CD4-positive, alpha-beta T cell treated with Interferon gamma for 1 hour (primary cell): ENCODE measurements around the gene ABLIM1.

Source experiments
- DNase-seq: peaks from one replicate; pipeline ENCODE4 v3.0.0-alpha.2; 2020

ABLIM1 gene

DNA sequence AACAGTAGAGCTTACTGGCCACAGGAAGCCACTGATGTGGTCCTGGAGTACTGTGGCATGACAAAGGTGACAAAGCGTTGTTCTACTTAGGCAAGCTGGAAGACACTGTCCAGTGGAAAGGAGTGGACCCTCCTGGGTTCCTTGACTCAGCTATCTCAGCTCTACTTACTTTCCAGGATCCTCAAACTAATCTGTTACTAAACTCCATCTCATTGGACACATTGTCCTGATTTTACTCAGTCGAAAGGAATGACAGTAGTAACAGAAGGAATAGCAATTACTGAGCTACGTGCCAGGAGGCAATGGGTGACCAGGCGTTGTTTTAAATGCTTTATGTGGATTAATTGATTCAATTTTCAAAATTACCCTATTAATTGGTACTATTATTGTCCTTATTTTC, 41.6 kb downstream of the ABLIM1 start:
- DNase-seq = no peak

DNA sequence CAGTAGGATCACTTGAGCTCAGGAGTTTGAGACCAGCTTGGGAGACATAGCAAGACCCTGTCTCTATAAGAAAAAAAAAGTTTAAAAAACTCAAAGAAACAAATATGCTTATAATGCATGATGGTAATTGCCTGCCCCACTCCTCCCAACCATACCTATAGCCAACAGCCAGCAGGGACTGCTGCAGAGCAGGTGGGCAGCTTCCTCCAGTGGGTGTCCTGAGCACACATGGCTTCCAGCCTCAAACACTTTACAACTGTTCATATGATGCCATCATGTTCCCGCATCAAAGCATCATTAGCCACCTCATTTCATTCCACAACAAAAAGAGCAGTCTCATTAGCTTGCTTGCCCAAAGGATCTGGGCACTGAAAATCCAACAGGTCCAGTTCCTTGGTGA, 42.0 kb downstream of the ABLIM1 start:
- no peak for DNase-seq

DNA sequence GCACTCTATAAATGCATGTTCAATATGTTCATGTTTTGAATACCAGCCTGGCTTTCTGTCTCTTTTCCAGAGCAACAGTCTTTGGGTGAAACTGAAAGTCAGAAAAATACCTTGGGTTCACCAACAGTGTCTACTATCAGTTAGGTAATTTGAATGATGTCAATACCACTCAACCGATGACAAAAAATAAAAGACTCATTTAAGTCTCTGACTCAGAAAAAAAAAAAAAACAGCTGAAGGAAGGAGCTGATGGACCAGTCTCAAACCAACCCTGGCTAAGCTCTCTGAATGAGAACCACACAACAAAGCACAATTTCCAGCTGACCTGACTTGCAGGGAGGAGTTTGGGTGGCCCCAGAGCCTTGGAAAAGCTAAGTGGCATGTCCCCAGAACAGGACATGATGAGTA, 42.5 kb downstream of the ABLIM1 start:
- no peak for DNase-seq

DNA sequence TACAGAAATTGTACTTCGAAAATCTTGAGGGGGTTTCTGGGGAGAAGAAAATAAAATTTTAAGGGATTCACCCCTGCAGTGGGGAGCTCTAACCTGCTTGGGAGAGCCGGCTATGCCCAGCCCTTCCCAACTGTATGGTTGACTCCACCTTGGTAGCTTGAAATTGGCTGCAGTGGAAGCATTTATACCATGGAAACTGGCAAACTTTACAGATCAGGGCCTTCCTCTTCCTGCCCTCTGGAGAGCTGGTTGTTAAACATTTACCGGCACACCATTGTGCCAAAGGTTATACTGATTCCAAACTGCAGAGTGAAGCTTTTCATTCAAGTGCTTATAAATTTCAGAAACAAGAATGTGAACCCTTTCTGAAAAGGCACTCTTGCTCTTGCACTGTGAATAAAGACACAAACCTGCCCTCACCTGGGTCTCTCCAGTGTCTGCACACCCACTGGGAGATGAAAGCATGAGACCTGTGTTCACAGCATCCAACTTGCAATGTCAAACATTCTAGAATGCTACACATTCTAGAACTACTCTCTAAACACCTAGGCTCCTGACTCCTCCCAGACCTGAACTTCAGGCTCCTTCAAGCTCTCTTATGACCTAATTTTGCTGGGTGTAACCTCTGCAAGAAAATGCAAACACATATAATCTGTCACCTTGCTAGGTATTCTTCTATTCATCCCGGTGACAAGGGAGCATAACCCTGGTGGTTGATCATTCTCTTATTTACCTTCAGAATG, 44.7 kb downstream of the ABLIM1 start:
- DNase-seq = no peak

DNA sequence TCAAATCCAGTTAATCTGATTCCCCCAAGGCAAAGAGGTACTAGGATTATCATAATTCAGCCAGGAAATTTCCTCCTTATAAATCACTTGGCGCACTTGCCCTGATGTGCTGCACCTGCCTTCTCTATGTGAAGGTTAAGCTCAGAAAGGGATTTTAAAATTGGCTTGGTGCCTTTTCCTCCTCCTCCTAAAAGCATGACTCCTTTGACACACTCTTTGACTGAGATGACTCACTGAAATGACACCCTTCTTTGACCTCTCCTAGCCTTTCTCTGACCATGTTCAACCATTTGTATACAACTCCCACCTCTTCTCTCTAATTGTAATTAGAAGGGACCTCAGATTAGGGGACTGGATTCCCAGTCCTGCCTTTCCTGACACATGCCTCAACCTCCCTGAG, 46.5 kb downstream of the ABLIM1 start:
- no peak for DNase-seq

DNA sequence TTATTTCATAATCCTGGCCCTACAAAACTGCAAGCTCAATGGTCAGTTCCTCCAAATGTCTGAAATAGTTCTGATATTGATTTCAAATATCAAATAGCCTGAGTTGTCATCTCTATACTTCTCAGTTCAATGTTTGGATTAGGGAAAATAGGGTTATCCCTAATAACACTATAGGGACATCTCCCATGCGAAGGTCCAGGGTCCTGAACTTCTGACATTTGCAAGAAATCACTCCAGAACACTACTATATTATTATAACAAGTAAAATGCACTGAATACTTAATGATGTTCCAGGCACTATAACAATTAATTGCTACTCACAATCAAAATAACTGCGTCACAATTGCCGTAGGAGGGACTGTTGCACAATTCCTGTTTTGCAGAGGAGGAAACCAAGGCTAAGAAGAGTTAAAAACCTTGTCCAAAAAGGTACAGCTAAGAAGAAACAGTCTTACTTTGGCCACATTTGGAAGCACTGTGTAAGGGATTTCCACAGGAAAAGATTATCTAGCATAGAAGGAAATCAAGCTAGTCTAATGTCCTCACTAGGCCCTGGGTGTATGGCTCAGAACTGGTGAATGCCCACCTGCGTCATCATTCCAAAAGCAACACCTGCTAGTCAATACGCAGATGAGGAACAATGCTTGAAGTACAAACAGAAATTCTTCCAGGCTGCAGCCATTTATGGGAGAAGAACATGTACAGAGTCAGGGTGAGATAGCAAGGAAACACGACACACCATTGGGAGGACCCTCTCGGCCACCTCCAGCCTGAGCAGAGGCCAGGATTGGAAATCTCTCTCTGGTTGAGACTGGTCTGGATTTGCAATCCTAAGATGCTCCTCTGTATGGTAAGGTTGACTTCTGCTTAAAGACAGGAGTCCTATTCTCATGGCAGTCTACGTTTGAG, 48.3 kb downstream of the ABLIM1 start:
- DNase-seq = no peak

DNA sequence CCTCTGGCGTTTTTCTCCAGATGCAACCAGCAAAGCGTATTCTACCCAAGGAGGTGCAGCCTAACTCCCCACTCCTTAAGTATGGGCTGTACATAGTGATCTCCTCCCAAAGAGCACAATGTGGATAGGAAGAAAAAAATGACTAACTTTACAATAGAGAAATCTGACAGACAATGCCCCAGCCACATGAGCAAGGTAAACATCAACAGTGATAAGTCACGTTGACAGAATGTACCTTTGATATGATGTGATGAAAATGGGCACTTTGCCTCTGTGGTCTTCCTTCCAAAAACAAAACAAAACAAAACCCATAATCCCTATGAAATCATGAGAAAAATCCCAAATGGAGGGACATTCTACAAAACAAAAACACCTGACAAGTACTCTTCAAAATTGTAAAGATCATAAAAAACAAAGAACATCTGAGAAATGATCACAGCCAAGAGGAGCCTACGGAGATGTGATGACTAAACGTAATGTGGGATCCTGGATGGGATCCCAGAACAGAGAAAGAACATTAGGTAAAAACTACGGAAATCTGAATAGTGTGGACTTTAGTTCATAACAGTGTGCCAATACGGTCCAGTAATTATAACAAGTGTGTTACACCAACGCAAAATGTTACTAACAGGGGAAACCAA, 50.6 kb downstream of the ABLIM1 start:
- no peak for DNase-seq

DNA sequence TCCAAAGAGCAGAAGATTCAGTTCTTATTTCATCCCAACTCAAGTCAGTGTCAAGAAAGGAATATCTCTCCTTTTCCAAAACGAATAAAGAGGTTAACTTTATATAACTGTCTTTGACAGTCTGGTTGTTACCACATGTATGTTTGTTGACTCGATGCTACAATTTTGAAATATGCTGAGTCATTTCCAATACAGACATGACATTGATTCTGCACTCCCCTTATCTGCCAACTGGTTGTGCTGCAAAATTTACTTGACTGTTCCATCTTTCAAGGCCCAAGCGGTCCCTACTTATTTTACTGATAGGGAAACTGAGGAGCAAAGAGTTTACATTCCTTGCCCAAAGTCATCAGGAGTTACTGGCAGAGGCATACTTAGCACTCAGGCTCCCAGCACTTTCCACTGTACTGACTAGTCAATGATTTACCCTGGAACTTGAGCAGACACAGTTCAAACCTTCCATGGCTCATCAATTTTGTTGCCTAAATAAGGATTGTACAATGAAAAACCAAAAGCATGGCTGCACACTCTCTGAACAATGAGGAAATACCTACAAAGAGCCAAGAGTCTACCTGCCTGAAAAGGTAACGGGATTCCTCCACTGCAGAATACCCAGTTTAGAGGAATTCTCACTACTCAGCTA, 52.8 kb downstream of the ABLIM1 start:
- DNase-seq = no peak

DNA sequence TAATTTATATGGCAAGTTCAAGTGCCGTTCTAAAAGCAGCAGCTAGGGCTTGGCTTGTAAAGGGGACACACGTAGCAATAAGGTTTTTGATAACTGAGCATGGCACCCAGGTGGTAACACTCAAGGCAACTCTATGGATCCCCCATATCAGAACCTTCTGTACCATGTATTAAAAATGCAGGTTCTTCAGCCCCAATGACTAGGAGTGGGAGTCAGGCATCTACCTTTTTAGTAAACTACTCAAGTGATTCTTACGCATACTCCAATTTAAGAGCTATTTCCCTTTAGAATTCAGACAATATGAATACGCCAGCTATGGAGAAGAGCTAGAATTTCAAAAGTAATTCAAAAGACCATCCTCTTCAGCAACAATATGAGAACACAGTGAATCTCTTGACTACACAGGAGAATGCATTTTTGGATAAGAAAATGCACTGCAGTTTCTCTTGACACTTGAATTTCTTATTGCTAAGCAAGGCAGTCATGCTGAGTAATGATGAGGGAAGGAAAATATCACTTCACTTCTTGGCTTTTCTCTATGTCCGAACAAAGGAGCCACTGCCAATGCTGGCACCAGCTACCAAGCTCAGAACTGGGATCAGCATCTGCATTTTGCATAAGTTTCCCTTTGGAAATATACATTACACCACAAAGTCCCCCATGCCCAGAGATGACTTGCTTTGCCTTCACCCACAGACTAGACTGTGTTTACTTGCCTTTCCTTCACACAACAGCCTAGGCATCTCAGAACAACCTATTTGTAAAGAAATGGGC, 53.5 kb downstream of the ABLIM1 start:
- no peak for DNase-seq

DNA sequence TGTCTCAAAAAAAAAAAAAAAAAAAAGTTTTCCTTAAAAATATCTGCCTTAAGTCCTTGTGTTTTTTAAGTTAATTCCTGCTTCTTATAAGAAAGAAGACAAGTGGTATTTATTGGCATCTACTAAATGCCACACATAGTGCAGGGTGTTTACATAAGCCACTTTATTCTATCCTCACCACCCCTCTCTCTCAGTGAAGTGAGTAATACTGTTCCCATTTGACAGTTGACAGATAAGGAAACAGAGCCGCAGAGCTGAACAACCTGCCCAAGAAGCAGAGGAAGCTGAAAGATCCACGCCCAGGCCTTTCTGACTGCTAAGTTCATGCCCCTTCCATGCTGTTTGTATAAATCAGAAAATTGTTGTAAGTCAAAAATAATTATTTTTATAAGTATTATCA, 54.1 kb downstream of the ABLIM1 start:
- no peak for DNase-seq

DNA sequence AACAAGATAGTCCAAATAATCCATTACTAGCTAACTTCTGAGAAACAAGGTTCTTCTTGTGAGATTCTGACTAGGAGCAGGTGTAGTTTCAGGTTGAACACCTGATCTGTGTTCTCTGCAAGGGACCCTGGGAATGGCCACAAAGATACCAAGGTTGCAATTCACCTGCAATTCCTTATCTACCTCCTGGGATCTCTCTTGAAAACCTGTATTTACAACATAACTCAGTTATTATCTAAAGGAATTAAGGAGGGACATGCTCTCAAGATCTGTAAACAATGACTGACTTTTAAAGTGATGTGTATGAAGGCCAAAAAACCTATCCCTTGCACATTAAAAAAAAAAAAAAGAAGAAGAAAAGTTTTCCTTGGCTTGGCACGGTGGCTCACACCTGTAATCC, 54.8 kb downstream of the ABLIM1 start:
- no peak for DNase-seq

DNA sequence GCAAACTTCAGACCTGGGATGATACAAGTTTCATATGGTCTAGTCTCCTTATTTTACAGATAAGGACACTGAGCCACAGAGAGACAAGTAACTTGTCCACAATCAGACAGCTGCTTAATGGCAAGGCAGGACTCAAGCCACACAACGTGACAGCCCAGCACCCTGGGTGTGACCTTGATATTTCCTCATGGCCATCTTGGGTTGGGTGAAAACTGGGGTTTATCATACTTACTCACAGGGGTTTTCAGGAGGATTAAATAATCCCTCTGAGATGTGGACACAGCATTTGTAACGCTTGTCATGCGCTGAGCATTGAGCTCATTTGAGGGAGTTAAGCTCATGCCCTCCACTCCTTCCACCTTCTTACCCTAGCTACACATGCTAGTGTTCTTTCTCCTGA, 58.0 kb downstream of the ABLIM1 start:
- DNase-seq = no peak

DNA sequence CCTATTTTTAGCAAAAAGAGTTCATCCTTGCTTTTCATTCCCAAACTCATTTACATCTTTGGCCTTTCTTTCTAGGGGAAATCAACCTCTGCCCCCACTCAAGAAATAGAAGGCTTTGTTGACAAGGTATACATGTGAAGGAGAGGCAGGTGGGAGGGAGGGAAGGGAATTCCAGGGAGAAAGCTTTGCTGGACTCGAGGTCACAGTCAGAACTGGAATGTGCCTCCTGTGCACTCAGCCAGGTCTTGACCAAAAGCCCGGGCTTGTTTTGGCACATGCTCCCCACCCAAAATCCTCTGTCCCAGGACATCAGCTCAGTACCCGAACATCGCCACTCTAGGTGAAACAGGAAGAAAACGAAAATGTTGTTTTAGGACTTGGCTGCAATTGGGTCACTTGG, 61.3 kb downstream of the ABLIM1 start:
- DNase-seq = no peak

DNA sequence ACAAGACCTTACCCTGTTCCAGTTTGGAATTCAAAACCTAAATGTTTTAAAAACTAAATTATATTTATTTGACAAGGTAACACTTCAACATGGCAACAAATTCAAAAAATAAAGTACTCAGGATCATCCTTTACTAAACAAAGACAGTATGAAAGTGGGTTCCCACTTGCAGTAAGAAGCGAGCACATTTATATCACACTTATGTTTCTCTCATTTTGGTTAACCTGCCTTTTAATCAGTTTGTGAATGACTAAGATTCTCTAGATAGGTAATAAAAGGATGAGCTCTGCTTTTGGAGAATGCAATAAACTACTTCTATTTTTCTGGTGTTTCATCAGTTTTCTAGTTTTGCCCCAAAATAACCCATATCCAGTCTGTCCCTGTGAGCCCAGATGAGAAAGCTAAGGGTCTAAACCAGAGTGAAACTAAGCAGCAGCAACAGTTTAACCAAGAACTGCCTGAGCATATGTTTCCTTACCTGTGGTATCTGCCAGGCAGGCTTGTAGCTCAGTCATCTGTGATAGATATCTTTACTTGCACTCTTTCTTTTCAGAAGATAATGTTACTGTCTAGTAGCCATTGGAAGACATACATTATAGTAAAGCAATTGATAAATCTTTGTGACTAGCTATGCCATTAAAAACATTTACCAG, 64.1 kb downstream of the ABLIM1 start:
- no peak for DNase-seq

DNA sequence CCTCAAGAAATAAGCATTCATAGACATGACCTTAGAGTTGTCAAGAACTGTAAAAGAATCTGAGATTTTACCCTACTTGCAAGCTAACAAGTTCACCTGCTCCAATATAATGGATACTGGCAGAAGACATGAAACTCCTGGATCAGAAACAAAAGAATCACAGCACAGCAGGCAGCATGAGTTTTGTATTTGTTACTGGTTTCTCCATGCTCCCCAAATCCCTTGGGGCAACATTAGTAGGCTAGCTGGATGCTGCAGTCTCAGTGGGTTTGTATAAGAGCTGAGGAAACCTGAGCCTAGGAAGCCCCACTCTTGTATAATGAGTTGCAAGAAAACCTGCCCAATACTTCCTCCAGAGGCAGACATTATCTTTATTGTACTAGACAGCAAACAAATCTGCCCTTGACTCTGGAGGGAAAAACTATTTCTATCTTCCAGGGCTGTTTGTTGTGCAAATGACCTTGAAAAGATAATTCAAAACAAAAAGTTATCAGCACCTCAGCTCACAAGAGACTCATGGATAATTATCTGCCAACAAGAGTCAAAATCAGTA, 64.8 kb downstream of the ABLIM1 start:
- DNase-seq = no peak

DNA sequence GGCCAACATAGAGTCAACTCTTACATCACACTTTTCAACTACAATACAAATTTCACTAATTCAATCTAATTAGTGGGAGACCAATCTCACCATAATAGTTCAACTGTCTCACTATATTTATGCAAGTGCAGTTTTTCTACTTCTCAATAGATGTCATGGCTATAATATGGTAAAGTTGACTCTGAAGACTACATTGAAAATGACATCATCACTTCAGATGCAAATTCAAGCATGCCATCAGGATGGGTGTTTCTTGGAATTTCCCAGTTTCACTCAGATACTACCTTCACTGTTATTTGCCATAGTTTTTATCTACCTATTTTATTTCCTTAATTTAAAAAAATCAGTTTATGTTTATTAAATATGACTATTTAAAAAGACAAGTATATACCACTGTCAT, 67.1 kb downstream of the ABLIM1 start:
- no peak for DNase-seq

DNA sequence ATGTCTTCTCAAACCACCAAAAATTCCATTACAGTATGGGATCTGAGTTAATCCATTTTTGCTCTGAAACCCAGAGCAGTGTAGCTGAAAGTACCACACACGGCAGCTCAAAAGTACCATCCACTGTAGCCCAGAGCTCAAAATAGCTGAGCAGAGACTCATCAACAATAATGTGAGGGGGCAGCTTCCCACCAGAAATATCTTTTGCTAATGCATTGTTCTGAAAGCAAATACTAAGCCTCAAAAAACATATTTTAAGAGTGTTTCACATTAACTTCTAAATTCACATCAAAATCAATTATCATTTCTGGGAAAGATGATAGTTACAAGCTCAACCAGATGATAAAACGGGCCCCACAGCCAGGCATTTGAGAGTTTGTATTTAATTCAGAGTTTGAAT, 73.7 kb downstream of the ABLIM1 start:
- DNase-seq = no peak

DNA sequence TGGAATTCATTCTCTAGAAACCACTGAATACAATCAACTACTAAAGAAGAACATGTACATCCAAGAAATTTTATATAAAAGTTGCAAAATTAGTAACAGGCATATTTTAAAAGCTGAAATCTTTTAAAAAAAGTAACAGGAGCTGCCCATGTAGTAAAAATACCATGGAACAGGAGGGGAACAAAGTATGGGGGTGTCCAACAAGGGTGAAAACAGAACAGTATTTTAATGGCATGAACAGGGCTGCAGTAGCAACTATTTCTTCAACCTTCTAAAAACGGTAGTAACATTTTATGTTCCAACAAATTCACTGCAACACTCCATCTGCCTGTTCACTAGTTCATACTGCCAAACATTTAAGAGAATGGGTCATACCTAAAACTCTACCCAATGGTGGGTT, 77.0 kb downstream of the ABLIM1 start:
- DNase-seq = no peak

DNA sequence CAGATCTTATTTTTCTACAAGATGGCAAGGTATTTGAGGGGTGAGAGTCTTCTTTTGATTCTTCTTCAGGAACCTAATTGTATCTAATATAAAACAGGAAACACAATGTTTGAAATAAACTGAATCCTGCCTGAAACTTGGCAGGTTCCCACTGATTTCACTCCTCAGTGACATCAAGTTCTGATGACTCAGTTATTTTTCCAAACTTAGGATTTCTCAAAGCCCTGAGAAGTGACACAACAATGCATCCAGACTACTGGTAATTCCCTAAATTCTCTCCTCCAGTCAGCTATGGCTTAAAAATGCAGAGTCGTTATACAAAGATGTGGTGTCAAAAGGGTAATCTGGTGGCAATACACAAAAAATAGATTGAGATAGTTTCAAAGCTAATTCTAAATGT, 80.9 kb downstream of the ABLIM1 start:
- DNase-seq = no peak

DNA sequence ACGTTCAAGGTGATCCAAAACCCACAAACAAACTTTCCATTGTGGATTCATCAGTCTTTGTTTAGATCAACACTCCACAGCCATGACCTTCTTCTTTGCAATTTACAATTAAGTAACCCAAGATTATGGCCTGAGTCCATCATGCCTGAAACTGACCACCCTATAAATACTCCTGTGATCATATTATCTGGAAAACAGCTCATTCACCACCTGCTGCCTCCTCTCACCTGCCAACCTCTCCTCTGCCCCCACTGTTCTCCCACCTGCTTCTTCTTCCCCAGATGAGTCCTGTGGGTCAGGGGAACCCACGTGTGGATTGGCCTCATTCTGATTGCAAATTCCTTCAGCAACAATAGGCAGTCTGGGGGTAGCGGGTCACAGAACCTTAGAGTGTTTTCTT, 81.4 kb downstream of the ABLIM1 start:
- no peak for DNase-seq

DNA sequence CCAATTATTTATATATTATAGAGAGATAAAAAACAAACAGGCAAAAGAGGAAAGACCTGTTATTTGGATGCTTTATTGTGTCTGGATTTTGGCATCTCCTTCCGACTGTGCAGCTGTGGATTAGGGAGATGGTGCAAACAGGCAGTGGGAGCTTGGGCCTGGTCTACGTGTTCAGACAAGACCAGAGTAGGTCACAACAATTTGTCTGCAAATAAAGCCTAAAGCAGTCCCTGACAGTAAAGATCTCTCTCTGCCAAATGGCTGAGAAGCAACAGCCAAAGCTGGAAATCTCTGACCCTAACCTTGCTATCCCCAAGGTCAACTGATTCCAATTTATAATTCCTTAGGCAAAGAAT, 82.0 kb downstream of the ABLIM1 start:
- no peak for DNase-seq
